ENCODE results near the gene LPA. TPM values are rescaled to one million over a fixed set of nuclear protein-coding genes. Genes with fewer than 3 reads are reported as not detected.
A peak's percentile ranks its signal among the peaks of the same experiment; 100 is the strongest.
"Not testable (repeated sequence)": the region's sequence is repeated elsewhere in the genome, so short reads cannot be mapped to it uniquely, and the experiment has no call there.

Gene LPA
- total RNA-seq, 1 donor from 2014 or later = 1.3 TPM

DNA sequence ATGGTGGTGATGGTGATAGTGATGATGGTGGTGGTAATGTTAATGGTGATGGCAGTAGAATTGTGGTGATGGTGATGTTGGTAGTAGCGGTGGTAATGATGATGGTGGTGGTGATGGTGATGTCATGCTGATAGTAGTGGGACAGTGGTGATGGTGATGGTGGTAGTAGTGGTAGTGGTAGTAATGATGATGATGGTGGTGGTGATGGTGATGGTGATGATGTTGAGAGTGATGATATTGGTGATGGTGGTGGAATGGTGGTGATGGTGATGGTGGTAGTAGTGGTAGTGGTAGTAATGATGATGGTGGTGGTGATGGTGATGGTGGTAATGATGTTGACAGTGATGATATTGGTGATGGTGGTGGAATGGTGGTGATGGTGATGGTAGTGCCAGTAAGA is 128.8 kb downstream of the LPA start:
- H3K36me3 Mint-ChIP-seq = no peaks in the 10 kb centered on the region
- no peak overlapping the region for H3K4me3 Mint-ChIP-seq
- TF ChIP-seq, protein P1, sequence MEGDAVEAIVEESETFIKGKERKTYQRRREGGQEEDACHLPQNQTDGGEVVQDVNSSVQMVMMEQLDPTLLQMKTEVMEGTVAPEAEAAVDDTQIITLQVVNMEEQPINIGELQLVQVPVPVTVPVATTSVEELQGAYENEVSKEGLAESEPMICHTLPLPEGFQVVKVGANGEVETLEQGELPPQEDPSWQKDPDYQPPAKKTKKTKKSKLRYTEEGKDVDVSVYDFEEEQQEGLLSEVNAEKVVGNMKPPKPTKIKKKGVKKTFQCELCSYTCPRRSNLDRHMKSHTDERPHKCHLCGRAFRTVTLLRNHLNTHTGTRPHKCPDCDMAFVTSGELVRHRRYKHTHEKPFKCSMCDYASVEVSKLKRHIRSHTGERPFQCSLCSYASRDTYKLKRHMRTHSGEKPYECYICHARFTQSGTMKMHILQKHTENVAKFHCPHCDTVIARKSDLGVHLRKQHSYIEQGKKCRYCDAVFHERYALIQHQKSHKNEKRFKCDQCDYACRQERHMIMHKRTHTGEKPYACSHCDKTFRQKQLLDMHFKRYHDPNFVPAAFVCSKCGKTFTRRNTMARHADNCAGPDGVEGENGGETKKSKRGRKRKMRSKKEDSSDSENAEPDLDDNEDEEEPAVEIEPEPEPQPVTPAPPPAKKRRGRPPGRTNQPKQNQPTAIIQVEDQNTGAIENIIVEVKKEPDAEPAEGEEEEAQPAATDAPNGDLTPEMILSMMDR (IDR thresholded peaks at IDR 0.05; ENCODE audit: unreplicated experiment) = no peak
- no peaks in the 10 kb centered on the region for H3K9me3 Mint-ChIP-seq
- no peak overlapping the region for H3K27ac Mint-ChIP-seq
- peaks cover 8% of the 10 kb centered on the region for H3K27me3 Mint-ChIP-seq (ENCODE audit: low read depth)
- H3K4me1 Mint-ChIP-seq = no peaks in the 10 kb centered on the region
- DNase-seq (ENCODE audit: low spot score in 2 of 2, unreplicated experiment in 2 of 2) = no peak

DNA sequence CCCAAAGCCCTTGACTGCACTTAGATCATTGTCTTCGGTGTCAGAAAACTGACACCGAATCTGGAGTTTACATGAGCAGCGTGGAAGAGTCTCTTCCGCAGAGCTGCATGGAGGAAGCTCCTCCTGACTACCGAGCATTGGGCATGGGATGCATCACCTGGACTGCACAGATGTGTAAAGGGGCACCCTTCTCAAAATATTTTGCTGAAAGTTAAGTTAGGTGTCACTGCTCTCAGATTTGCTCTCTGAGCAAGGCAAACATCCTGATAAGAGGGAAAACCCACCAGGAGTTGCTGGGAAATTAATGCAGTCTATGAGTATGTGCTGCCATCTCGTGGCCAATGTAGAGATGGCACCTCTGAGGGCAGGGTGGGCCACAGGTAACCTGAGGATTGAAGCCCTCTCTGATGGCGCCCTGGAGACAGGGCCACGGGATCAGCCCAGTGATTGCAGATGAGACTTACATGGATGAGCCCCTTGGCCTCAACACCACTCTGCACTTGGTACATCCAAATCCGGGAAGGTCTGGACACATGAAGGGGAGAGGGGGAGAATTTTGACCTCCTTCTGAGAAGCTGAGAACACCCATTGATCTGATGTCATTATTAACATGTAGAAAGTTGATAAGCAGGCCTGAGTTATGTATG is 129.9 kb downstream of the LPA start:
- Mint-ChIP-seq H3K4me1 (no peaks in the 10 kb centered on the region), H3K27ac (no peak overlapping the region), H3K9me3 (peaks cover 6% of the 10 kb centered on the region), H3K4me3 (no peak overlapping the region), H3K27me3 (ENCODE audit: low read depth) (peaks cover 12% of the 10 kb centered on the region), H3K36me3 (no peaks in the 10 kb centered on the region)
- peak; percentile 39 to 81 for DNase-seq (ENCODE audit: low spot score in 2 of 2, unreplicated experiment in 2 of 2)
- TF ChIP-seq, protein P1 (IDR thresholded peaks at IDR 0.05; ENCODE audit: unreplicated experiment) = peak; percentile 94

DNA sequence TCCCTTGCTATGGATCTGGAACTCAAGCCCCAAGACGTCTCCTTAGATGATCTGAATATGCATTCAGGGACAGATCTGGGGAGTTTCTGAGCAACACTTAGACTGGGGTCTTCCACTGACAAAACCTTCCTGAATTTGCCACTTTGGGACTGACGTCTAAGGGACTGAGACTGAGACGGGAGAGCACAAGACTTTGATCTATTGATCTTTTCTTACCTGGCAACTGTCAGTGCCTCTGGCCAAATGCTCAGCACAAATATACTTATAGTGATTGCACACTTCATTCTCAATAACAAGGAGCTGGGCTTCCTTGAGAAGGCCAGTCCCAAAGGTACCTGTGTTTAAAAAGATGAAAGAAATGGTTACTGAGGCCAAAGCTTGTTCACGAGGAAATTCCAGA is 131.8 kb downstream of the LPA start:
- H3K36me3 Mint-ChIP-seq = no peaks in the 10 kb centered on the region
- no peaks in the 10 kb centered on the region for H3K4me1 Mint-ChIP-seq
- TF ChIP-seq, protein P1 (IDR thresholded peaks at IDR 0.05; ENCODE audit: unreplicated experiment) = no peak
- peaks cover 21% of the 10 kb centered on the region for H3K27me3 Mint-ChIP-seq (ENCODE audit: low read depth)
- H3K4me3 Mint-ChIP-seq = no peak overlapping the region
- H3K27ac Mint-ChIP-seq = no peak overlapping the region
- peaks cover 17% of the 10 kb centered on the region for H3K9me3 Mint-ChIP-seq
- no peak for DNase-seq (ENCODE audit: low spot score in 2 of 2, unreplicated experiment in 2 of 2)

DNA sequence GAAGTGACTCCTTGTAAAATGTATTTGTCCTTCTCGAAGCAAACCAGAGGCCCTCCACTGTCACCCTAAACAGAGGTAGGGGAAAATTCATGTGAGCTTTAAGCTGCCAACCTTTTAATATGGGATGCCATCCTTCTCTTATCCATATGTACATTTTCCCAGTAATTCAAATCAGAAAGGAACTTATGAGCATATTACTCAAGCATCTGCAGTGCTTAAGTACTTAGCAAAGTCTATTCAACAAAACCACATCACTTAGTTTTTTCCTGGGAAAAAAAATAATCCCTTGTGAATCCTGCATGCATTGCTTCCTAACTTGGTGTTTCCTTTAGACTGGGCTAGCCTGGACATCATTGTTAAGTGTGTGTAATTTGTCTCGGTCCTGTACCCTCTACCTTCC is 132.2 kb downstream of the LPA start:
- Mint-ChIP-seq H3K27ac (no peak overlapping the region), H3K27me3 (ENCODE audit: low read depth) (peaks cover 24% of the 10 kb centered on the region), H3K36me3 (no peaks in the 10 kb centered on the region), H3K4me1 (no peaks in the 10 kb centered on the region), H3K4me3 (no peak overlapping the region), H3K9me3 (peaks cover 19% of the 10 kb centered on the region)
- TF ChIP-seq, protein P1 (IDR thresholded peaks at IDR 0.05; ENCODE audit: unreplicated experiment) = no peak
- DNase-seq (ENCODE audit: low spot score in 2 of 2, unreplicated experiment in 2 of 2) = no peak

DNA sequence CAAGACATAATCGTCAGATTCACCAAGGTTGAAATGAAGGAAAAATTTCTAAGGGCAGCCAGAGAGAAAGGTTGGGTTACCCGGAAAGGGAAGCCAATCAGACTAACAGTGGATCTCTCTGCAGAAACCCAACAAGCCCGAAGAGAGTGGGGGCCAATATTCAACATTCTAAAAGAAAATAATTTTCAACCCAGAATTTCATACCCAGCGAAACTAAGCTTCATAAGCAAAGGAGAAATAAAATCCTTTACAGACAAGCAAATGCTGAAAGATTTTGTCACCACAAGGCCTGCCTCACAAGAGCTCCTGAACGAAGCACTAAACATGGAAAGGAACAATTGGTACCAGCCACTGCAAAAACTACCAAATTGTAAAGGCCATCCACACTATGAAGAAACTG is 134.6 kb downstream of the LPA start:
- Mint-ChIP-seq H3K27me3 (ENCODE audit: low read depth) (peaks cover 33% of the 10 kb centered on the region), H3K9me3 (peaks cover 25% of the 10 kb centered on the region)
- not testable (repeated sequence) for H3K27ac Mint-ChIP-seq; H3K4me3 Mint-ChIP-seq; H3K36me3 Mint-ChIP-seq; H3K4me1 Mint-ChIP-seq; DNase-seq (ENCODE audit: low spot score in 2 of 2, unreplicated experiment in 2 of 2)

DNA sequence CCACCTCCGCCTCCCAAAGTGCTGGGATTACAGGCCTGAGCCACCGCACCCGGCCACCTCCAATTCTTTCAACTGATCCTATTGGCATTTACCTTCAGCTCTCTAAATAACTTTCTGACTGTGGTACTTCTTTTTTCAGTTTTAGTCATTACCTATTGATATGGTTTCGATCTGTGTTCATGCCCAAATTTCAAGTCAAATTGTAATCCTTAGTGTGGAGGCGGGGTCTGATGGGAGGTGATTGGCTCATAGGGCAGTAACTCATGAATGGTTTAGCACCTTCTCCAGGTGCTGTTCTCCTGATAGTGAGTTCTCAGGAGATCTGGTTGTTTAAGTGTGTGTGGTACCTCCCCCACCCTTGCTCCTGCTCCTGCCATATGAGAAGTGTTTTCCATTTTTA is 140.9 kb downstream of the LPA start:
- Mint-ChIP-seq H3K4me3 (no peak overlapping the region), H3K4me1 (peaks cover 3% of the 10 kb centered on the region), H3K36me3 (no peaks in the 10 kb centered on the region), H3K9me3 (peaks cover 11% of the 10 kb centered on the region), H3K27ac (no peak overlapping the region), H3K27me3 (ENCODE audit: low read depth) (peaks cover 26% of the 10 kb centered on the region)
- TF ChIP-seq, protein P1 (IDR thresholded peaks at IDR 0.05; ENCODE audit: unreplicated experiment) = no peak
- DNase-seq (ENCODE audit: low spot score in 2 of 2, unreplicated experiment in 2 of 2) = no peak
